Measurements from ENCODE around the gene PDIA5.

DNA sequence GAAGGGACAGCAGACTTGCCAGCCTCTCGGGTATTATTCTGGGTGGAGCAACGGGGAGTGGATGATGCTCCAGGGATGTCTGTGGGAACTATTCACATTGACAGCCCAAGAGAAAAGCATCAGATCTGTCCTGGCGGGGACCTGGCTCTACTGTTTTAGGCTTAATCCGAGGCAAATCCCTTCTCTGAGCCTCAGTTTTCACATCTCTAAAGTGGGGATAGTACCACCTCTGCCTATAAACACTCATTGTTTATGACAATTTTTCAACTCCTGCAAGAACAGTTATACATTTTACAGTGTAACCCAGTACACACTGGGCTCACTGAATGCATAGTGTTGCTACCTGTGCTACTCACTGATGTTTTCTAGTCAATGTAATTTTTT is 9.3 kb downstream of the PDIA5 start:
- TF ChIP-seq CTCF (IDR thresholded peaks at IDR 0.05), result no peak
- TF ChIP-seq POLR2A (IDR thresholded peaks at IDR 0.05), result no peak
